A673 (cell line): Measurements from ENCODE around the gene DLG5.

Experiments used
- EZH2 ChIP-seq: fragments of 200-600 bp; sonication (generic); IDR thresholded peaks from 2 replicates; pipeline ENCODE4 v1.6.1; 2017; ENCODE audit warnings: borderline replicate concordance, low read depth, mild to moderate bottlenecking, mixed read lengths, antibody characterized with exemption, low read length; ENCODE audit not compliant: poor library complexity, severe bottlenecking
- TF ChIP-seq, protein P1 (sequence below): fragments of 300-800, 200-600 bp; sonication (generic); conservative IDR thresholded peaks from 2 replicates; pipeline ENCODE4 v1.5.1; 2017; ENCODE audit warnings: low read depth, mild to moderate bottlenecking, antibody characterized with exemption, low read length, moderate library complexity, mixed read lengths

GRCh38 chr10:77768039-77768438 lies 158.5 kb downstream of the DLG5 start:
- TF ChIP-seq EZH2: no peak
- TF ChIP-seq, protein P1, sequence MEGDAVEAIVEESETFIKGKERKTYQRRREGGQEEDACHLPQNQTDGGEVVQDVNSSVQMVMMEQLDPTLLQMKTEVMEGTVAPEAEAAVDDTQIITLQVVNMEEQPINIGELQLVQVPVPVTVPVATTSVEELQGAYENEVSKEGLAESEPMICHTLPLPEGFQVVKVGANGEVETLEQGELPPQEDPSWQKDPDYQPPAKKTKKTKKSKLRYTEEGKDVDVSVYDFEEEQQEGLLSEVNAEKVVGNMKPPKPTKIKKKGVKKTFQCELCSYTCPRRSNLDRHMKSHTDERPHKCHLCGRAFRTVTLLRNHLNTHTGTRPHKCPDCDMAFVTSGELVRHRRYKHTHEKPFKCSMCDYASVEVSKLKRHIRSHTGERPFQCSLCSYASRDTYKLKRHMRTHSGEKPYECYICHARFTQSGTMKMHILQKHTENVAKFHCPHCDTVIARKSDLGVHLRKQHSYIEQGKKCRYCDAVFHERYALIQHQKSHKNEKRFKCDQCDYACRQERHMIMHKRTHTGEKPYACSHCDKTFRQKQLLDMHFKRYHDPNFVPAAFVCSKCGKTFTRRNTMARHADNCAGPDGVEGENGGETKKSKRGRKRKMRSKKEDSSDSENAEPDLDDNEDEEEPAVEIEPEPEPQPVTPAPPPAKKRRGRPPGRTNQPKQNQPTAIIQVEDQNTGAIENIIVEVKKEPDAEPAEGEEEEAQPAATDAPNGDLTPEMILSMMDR: no peak
